ENCODE measurements around the gene SPATA13.

Gene SPATA13

DNA sequence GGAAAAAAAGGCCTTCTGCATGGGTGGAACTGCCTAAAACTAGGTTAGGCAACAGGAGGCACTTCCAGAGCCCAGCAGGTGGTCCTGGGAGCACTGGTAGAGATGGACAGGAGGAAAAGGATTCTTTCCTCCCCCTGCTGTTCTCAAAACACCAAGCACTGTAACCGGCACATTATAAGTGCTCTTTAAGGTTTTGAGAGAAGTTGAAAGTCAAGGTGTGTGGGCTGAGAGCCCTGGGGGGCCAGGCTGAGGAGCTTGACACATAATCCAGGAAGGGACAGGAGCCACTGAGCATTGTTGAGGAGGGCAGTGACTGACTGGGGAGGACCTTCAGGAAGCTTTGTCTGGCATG, 32.3 kb downstream of the SPATA13 start:
- Histone ChIP-seq H3K4me2 (ENCODE audit: insufficient read depth, low read length) (no peak overlapping the region), H4K20me1 (ENCODE audit: insufficient read depth, low read length) (peaks cover 4% of the 10 kb centered on the region; the same call in 1 of the 2 replicates), H3K9ac (ENCODE audit: low read depth, low read length) (no peak overlapping the region), H2AFZ (ENCODE audit: low read depth, low read length) (no peak overlapping the region), H3K27ac (ENCODE audit: low read length) (no peak overlapping the region), H3K36me3 (ENCODE audit: insufficient read depth, low read length) (no peaks in the 10 kb centered on the region), H3K27me3 (ENCODE audit: insufficient read depth, low read length, poor library complexity) (no peaks in the 10 kb centered on the region), H3K9me3 (ENCODE audit: insufficient read depth, low read length, severe bottlenecking) (no peaks in the 10 kb centered on the region), H3K4me3 (ENCODE audit: low read depth in 1 of 2, low read length in 2 of 2) (no peak overlapping the region), H3K4me1 (ENCODE audit: insufficient read depth, low read length) (no peaks in the 10 kb centered on the region), H3K79me2 (ENCODE audit: insufficient read depth, low read length) (no peaks in the 10 kb centered on the region)
- no peak for ATAC-seq (ENCODE audit: insufficient read depth, low read depth)
- TF ChIP-seq EZH2 (IDR thresholded peaks at IDR 0.05; ENCODE audit: borderline replicate concordance, low read depth, low read length, severe bottlenecking) = no peak
- TF ChIP-seq, protein P1, sequence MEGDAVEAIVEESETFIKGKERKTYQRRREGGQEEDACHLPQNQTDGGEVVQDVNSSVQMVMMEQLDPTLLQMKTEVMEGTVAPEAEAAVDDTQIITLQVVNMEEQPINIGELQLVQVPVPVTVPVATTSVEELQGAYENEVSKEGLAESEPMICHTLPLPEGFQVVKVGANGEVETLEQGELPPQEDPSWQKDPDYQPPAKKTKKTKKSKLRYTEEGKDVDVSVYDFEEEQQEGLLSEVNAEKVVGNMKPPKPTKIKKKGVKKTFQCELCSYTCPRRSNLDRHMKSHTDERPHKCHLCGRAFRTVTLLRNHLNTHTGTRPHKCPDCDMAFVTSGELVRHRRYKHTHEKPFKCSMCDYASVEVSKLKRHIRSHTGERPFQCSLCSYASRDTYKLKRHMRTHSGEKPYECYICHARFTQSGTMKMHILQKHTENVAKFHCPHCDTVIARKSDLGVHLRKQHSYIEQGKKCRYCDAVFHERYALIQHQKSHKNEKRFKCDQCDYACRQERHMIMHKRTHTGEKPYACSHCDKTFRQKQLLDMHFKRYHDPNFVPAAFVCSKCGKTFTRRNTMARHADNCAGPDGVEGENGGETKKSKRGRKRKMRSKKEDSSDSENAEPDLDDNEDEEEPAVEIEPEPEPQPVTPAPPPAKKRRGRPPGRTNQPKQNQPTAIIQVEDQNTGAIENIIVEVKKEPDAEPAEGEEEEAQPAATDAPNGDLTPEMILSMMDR (IDR thresholded peaks at IDR 0.05; ENCODE audit: borderline replicate concordance, extremely low read depth, low read length, poor library complexity, severe bottlenecking) = no peak
- no peak for DNase-seq

- TF ChIP-seq, protein P1 (IDR thresholded peaks at IDR 0.05; ENCODE audit: borderline replicate concordance, extremely low read depth, low read length, poor library complexity, severe bottlenecking) = no peak
- no peak for TF ChIP-seq EZH2 (IDR thresholded peaks at IDR 0.05; ENCODE audit: borderline replicate concordance, low read depth, low read length, severe bottlenecking)
- Histone ChIP-seq H4K20me1 (ENCODE audit: insufficient read depth, low read length) (peaks cover 4% of the 10 kb centered on the region; the same call in 1 of the 2 replicates), H3K79me2 (ENCODE audit: insufficient read depth, low read length) (no peaks in the 10 kb centered on the region), H3K9ac (ENCODE audit: low read depth, low read length) (no peak overlapping the region), H3K27ac (ENCODE audit: low read length) (no peak overlapping the region), H2AFZ (ENCODE audit: low read depth, low read length) (no peak overlapping the region), H3K4me1 (ENCODE audit: insufficient read depth, low read length) (no peaks in the 10 kb centered on the region), H3K9me3 (ENCODE audit: insufficient read depth, low read length, severe bottlenecking) (no peaks in the 10 kb centered on the region), H3K4me3 (ENCODE audit: low read depth in 1 of 2, low read length in 2 of 2) (no peak overlapping the region), H3K27me3 (ENCODE audit: insufficient read depth, low read length, poor library complexity) (no peaks in the 10 kb centered on the region), H3K4me2 (ENCODE audit: insufficient read depth, low read length) (no peak overlapping the region), H3K36me3 (ENCODE audit: insufficient read depth, low read length) (no peaks in the 10 kb centered on the region)
- ATAC-seq (ENCODE audit: insufficient read depth, low read depth) = no peak
- no peak for DNase-seq
Measured at GRCh38 chr13:24194447-24194846, 33.9 kb downstream of the SPATA13 start.

GRCh38 chr13:24195626-24196025, 35.1 kb downstream of the SPATA13 start:
- H2AFZ ChIP-seq (ENCODE audit: low read depth, low read length) = no peak overlapping the region
- H4K20me1 ChIP-seq (ENCODE audit: insufficient read depth, low read length) = peaks cover 4% of the 10 kb centered on the region; the same call in 1 of the 2 replicates
- H3K27me3 ChIP-seq (ENCODE audit: insufficient read depth, low read length, poor library complexity) = no peaks in the 10 kb centered on the region
- DNase-seq (no peak), ATAC-seq (ENCODE audit: insufficient read depth, low read depth) (no peak)
- no peak overlapping the region for H3K4me3 ChIP-seq (ENCODE audit: low read depth in 1 of 2, low read length in 2 of 2)
- no peaks in the 10 kb centered on the region for H3K79me2 ChIP-seq (ENCODE audit: insufficient read depth, low read length)
- H3K4me1 ChIP-seq (ENCODE audit: insufficient read depth, low read length) = no peaks in the 10 kb centered on the region
- H3K9me3 ChIP-seq (ENCODE audit: insufficient read depth, low read length, severe bottlenecking) = no peaks in the 10 kb centered on the region
- no peaks in the 10 kb centered on the region for H3K36me3 ChIP-seq (ENCODE audit: insufficient read depth, low read length)
- TF ChIP-seq EZH2 (IDR thresholded peaks at IDR 0.05; ENCODE audit: borderline replicate concordance, low read depth, low read length, severe bottlenecking) = no peak
- TF ChIP-seq, protein P1 (IDR thresholded peaks at IDR 0.05; ENCODE audit: borderline replicate concordance, extremely low read depth, low read length, poor library complexity, severe bottlenecking) = no peak
- H3K9ac ChIP-seq (ENCODE audit: low read depth, low read length) = no peak overlapping the region
- H3K4me2 ChIP-seq (ENCODE audit: insufficient read depth, low read length) = no peak overlapping the region
- H3K27ac ChIP-seq (ENCODE audit: low read length) = no peak overlapping the region

Measured in DND-41 (cell line).